GM21360 (cell line): ENCODE results near the gene PRR23E.

Experiments used
- ATAC-seq: cut with Tn5 transposase; IDR thresholded peaks from one replicate; pipeline ENCODE4 v1.9.1; 2021; ENCODE audit warnings: mild to moderate bottlenecking, moderate library complexity; ENCODE audit not compliant: unreplicated experiment

PRR23E gene

DNA sequence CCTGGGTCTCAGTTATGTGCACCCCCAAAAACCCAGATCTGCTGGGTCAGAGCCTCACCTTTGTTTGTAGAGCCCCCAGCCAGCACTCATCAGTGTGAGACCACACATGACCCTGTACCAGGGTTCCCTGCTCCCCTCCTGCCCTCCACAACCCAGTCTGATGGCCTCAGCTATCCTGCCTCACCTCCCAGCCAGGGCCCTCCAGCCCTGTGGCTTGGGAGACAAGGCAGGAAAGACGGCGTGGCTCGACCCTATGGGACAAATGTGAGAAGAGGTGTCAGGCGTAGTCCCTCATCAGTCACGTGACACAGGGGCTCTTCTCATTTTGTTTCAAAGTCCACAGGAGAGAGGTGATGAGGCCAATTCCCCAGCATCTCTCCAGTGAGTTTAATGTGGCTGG is 28.3 kb upstream of the PRR23E start:
- no peak for ATAC-seq

DNA sequence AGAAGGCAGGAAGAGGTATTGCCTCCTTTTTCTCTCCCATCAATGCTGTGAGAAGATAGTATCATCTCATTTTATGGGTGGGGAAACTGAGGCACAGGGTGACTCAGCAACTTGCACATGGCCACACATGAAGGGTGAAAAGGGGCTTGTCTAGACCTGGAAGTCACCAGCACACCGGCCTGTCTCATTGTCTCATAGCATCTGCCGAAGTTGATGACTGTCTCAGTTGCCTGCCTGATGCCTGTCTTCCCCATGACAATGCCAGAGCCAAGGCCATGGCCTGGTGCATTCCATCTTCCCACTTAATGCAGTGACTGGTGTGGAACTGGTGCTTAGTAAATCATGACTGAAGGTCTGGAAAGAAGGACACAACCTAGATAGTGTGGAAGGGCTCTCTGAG is 27.9 kb upstream of the PRR23E start:
- ATAC-seq, result no peak

DNA sequence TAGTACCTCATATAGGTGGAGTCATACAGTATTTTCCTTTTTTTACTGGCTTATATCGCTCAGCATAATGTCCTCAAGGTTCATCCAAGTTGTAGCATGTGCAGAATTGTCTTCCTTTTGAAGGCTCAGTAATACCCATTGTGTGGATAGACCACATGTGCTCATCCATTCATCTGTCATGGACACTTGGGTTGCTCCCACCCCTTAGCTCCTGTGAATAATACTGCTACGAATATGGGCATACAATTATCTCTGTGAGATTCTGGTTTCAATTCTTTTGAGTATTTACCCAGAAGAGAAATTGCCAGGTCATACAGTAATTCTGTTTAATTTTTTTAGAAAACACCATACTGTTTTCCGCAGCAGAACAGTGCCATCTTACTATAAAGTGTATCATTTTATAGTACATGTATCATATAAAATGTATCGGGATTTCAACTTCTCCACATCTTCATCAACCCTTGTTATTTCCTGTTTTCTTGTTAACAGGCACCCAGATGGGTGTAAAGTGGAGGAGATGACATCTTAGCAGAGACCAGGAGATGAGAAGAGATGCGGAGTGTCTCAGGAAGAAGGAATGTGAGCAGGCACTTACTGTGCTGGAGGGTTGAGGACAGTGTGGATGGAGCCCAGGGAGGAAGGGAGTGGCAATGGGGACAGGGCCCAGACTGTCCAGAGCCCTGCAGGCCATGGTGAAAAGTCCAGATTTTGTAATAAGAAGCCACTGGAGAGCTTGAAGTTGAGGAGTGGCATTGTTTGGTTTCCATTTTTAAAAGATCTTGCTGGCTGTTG is 27.0 kb upstream of the PRR23E start:
- no peak for ATAC-seq

DNA sequence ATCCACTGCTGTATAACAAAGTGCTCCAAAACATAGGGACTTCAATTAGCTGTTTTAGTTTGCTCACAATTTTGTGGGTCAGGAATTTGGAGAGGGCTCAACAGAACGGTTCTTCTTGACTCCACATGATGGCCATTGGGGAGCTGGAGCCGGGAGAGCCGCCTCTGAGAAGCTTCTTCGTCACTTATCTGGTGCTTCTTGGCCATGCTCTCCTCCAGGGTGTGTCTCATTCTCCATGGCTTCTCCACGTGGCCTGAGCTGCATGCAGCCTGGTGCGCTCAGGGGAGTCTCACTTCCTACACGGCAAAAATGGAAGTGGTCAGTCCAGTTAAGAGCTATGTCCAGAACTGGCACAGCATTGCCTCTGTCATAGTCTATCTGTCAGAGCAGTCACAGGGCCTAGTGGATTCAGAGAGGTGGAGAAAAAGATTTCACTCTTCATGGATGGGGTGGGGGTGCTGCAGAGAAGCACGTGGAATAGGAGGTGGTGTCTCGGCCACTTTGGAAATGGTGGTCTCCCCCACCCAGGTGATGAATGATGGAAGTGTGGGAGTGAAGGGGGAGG is 26.3 kb upstream of the PRR23E start:
- ATAC-seq, result no peak

DNA sequence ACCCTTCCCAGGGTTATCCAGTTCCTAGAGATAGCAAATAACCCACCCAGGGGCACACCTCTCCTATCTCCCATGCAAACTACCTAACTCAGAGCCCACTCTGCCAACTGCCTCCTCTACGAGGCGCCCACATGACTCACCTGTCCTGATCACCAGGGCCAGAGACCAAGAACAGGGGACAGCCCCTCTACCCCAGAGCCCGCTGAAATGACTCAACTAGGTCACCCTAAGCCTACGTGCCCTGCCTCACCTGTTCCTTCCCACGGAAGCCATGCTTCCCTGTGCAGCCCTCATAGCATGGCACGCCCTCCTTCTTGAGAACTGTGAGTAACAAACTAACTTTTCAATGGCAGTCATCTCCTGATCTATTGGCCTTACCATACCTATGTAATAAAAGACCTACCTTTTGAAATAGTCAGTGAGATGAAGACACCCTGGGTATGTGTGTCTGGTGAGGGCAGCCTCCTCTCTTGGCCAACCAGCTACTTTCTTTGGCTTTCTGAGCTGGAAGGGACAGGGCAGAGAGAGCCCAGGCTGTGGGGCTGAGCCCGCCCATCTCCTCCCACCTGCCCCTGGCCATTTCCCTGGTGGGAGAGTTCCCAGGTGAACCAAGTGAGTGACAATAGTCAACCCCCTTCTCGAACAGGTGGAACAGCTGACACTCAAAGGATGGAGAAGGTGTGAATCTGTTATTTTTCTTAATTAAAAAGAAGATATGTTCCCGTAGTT is 25.5 kb upstream of the PRR23E start:
- no peak for ATAC-seq

DNA sequence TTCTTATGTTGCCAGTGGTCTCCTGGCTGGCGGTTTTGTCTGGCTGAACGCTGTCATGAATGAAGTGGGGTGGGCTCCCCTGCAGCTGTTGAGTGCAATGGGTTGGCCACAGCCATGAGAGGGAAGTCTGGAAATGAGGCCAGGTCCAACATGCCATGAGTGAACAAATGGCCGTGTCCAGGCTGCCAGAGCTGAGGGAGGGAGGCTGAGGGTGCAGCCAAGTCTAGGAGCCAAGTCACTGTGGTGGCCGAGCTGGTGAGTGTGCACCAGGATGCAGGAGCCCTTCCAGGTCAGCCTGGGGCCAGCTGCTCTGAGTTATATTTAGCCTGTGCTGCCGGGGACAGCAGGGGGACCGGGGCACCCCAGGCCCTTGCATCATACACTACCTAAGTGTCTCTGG is 24.7 kb upstream of the PRR23E start:
- no peak for ATAC-seq

DNA sequence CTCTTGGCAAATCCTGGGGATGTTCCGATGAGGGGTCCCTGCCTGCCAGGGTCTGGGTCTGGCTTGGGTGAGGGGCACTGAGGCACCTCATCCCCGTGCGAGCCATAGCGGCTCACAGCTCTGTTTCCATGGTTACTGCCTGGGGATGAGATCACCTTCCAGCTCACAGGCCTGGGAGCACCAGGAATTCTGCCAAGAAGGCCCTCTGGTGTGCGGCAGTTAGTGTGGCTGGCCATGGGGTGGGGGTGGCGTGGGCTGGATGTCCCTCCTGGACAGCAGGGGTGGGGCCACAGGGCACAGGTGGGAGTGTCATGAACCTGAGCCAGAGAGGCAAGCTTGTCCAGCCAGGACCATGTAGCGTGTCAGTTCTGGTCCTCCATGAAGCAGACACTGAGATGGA is 22.1 kb upstream of the PRR23E start:
- no peak for ATAC-seq

DNA sequence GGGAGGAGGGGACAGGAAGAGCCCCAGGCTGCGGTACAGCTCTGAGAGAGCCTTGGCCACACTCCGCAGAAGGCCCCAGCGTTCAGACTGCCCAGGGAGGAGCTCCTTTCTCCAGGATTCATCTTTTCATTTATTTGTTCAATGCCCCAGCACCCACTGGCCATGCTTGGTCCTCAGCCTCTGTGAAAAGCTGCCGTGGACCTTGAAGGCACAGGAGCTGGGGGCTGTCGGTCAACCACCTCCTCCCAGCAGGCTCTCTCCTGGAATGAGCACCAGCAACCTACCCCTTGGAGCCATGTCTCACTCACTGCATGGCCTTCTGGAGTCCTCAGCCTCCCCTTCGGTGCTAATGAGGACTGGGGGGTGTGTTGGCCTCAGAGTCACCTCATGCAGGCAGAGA is 21.6 kb upstream of the PRR23E start:
- ATAC-seq, result no peak

DNA sequence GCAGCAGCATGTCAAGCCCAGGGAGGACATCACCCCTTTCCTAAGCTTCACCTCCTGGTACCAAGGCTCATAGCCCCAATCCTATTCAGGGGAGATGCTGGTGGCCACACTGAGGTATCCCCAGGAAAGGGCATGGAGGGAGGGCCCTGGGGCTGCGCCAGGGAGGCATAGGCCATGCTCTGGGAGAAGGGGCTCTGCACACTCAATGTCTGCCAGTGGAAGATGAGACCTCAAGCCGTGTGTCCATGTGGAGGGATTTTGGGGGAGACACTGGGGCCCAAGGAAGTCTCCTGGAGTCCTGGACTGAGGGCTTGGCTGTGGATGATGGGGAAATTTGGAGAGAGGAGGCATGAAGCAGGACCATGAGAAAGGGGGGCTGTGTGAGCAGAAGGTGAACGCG is 21.2 kb upstream of the PRR23E start:
- ATAC-seq, result no peak

DNA sequence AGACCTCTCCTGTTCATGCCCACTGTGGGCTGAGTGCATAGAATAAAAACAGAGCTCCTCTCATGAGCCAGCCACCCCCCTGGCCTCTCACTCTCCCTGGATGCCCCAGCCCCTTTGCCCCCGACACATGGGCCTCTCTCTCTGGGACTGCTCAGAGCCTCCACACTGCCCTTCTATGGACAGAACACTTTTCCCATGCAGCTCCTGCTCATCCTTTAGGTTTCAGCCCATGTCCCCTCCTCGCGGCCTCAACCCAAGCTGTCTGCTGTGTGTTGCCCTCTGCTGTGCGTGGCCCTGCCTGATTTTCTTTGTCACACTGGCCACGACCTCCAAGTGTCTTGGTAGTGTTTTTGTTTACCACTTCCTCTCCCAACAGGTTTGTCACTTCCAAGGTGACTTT is 20.7 kb upstream of the PRR23E start:
- no peak for ATAC-seq

DNA sequence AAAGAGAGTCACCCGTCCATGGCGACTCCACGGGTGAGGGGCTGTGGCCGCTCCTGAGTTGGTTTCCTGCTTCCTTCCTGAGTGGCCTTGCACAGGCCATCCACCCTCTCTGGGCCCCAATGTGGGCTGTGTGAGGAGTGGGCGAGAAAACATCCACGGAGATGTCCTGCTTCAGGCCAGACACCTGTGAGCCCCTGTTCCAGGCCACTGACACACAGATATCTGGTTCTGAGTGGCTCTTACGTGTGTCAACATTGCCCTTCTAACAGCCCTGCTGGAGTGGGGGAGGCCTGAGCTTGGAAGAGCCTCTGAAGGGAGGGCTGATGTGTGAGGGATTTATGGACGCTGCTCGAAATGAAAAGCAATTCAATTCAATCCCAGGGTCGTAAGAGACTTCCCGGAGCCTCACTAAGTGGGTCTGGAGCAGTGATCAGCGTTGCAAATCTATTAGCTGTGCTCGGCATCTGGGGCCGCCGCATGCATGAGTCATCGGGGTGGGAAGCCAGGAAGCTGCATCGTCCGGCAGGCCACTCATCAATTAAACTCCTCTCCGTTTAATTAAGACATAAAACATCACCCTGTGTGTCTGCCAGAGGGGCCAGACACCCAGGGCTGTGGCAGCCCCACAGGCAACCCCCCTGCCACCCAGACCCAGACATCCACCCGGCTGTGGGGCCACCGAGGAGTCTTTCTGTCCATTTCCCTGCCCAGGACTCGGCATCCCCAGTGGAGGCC is 20.0 kb upstream of the PRR23E start:
- ATAC-seq, result no peak

DNA sequence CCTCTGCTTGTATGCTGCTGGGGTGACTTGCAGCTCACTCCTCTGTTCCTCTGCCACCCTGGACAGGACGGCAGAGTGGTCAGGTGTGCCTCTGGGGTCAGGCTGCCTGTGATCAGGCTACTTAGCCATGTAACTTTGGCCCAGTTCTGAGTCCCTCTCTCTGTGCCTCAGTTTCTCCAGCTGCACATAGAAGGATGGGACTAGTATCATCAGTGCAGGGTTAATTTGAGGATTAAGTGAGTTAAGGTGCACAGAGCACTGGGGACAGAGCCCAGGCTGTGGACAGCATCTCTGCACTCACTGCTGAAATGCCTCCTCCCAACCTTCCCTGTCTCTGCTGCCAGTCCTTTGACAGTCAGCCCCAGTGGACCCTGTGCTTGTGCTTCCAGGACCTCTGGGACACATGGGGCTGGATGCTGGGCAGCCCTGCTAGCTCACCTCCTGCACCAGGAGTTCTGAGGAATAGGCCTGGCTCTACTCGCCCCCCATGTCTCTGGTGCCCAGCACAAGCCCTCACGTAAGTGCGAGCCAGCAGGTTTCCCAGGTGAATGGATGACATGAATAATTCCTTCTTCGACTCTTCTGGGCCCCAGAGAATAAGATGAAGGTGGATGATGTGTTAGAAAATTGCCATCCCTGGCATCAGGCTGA is 19.3 kb upstream of the PRR23E start:
- no peak for ATAC-seq

DNA sequence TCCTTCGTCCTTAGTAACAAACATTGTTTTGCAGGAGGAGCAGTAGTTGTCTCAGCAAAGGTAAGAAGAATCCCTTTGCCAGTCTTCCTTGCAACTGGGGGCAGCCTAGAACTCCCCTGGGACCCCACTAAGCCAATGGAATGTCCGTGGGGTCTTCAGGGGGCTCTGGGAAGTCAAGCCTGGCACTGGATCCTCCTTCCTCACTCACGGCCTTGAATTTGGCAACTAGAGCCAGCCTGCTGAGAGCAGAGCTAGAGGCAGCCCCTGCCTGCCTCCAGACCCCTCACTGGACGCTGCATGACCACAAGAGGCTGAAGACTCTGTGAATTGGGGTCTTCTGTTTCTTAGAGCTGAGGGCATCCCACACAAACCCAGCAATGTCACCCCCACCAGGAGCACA is 18.6 kb upstream of the PRR23E start:
- no peak for ATAC-seq

DNA sequence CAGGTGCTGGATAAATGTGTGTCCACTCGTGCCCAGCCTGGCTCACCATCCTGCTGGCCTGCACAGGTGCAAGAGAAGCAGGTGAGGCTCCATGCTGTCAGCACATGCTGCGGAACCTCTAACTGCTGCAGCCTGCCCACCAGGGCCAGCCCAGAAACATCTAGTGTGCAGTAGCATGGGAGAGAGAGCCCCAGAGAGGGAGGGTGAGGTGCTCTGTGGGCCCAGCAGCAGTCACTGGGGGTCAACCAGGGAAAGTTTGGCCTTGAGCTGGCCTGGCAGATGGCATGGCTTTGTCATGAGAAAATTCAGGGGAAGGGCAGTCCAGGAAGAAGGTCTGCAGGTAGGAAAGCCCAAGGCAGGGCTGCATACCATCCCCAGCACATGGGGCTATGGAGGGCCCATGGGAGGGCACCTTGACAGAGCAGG is 18.2 kb upstream of the PRR23E start:
- no peak for ATAC-seq

DNA sequence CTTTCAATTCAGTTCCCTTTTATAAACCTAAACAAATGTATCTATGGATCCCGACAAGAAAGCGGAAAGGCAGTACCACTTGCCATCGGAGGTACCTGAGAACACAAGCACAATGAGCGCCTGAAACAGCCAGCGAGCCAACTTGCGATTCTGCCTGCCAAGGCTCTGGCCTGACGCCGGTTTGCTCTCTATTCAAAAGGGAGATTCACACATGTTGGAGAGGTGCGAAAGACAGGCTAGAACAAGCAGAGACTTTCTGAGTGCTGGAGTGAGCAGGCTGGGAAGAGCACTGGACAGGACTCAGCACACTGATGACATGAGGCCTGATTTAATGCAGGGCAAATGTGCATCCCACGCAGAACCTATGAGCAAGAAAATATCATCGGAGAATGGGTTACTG is 17.7 kb upstream of the PRR23E start:
- no peak for ATAC-seq

DNA sequence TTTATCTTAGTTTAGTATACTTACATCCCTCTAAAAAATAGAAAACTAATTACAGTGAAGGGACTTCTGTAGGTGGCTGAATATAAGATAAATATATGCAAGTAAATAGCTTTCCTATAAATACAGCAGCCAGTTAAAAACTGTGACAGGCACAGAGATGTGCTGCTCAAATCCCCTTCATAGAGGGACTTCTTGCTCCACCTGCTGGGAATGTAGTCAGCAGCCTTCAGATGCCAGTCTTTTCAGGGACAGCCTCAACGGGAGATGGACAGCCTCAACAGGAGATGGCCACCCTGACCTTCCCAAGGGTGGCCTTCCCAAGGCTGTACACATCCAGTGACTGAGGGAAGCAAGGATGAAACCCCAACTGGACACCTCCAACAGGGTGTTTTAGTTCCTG is 15.7 kb upstream of the PRR23E start:
- ATAC-seq, result no peak

DNA sequence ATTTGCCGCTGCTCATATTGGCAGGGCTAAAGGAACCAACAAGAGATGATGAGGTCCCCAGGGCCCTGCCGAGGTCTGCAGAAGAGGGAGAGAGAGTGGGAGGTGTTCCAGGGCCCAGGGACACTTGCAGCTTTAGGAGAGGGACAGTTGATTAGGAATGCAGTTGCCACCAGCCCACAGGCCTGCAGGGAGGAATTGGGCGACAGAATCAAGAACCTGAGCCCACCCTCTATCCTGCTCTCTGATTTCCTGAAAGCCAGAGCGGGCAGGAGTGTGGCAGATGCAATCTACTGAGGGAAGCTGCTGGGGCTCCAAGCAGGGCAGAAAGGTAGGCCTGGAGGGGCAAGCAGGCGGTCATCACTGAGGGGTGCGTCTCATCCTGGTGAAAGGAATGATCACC is 12.1 kb upstream of the PRR23E start:
- ATAC-seq, result no peak

DNA sequence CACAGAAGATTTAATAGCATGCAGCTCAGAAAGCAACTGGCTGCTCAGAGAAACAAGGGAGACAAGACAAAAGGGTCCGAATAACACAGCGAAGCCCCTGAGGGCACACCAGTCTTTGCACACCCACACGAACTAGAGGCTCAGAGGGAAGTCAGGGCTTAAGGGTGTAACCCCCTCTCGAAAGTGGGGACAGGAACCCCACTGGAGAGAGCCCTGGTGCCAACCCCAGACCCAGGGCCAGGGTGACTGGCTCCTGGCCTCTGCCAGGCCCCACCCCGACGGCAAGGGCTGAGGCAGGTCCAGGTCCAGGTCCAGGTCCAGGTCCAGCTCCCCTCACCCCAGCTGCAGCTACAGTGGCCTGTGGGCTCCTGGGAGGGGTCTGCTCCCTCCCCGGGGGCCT is 10.5 kb upstream of the PRR23E start:
- no peak for ATAC-seq

DNA sequence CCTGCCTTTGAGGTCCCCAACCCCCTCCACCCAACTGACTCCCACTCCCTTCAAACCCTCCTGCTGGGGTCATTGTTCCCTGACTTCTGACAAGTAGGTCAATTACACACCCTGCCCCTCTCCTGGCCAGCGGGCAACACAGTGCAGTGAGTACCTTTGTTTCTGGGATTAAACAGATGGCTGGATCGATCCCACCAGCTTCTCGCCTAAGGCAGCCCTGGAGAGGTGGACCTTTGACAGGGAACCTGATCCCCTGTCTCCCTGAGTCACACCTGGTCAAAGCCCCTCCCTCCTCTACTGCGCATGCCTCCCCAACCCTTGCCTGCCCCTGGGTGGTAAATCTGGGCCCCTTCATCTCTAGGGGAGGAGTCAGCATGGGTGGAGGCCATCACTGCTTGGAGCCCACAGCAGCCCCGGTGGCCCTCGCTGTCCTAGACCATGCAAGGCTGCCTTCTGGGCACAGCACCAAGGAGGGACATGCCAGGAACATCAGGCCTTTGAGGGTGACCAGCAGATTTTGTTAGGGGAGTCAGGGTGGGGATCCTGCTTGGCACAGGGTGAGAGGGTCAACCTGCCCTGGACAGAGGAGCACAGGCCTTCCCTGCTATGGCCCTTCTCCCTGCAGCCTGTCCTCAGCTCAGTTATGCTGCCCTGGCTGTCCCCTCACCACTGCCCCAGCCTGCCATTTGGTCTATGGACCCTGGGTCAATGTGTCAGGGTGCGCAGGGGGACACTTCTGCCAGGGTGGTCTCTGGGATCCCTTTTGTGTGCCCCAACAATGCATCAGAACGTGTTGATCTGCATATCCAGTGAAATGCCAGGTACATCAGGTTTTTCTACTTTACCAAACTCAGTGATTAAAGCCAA is 9.8 kb upstream of the PRR23E start:
- ATAC-seq, result no peak
